Embryonic facial prominence (tissue), 1 donor: ENCODE measurements around the gene LAMTOR4.
"Not testable (repeated sequence)": the region's sequence is repeated elsewhere in the genome, so short reads cannot be mapped to it uniquely, and the experiment has no call there.

ENCODE experiments used
- DNase-seq: peaks from one replicate; pipeline ENCODE4 v3.0.0-alpha.2; 2016; ENCODE audit errors: extremely low spot score

Gene LAMTOR4

DNA sequence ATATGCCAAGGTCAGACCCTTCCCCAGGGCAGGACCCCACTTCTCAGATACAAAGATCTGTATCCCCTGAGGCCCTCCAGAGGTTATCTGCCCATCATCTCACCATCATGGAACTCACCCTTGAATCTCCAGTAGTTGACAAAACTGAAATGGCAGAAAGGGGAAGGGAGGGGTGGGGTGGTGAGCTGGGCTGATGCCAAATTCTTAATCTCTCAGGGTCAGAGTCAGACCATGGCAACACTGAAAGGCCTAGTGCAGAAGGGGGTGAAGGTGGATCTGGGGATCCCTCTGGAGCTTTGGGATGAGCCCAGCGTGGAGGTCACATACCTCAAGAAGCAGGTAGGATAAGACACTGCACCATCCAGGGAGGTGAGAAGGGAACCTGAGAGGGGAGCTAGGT lies 26.1 kb upstream of the LAMTOR4 start:
- no peak for DNase-seq

DNA sequence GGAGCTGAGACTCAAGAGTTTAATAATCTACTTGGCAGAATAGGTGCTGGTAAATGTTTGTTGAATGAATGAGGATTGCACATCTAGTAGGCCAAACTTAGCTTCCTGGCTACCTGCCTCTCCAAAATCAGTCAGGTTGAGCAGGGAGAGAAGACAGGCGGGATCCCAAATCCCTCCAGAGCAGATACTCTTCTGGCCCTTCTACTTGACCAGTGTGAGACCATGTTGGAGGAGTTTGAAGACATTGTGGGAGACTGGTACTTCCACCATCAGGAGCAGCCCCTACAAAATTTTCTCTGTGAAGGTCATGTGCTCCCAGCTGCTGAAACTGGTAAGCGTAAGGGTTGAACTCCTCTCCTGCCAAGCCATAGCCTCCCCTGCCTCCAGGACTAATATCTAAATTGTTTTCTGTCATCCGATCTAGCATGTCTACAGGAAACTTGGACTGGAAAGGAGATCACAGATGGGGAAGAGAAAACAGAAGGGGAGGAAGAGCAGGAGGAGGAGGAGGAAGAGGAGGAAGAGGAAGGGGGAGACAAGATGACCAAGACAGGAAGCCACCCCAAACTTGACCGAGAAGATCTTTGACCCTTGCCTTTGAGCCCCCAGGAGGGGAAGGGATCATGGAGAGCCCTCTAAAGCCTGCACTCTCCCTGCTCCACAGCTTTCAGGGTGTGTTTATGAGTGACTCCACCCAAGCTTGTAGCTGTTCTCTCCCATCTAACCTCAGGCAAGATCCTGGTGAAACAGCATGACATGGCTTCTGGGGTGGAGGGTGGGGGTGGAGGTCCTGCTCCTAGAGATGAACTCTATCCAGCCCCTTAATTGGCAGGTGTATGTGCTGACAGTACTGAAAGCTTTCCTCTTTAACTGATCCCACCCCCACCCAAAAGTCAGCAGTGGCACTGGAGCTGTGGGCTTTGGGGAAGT lies 24.2 kb upstream of the LAMTOR4 start:
- no peak for DNase-seq

DNA sequence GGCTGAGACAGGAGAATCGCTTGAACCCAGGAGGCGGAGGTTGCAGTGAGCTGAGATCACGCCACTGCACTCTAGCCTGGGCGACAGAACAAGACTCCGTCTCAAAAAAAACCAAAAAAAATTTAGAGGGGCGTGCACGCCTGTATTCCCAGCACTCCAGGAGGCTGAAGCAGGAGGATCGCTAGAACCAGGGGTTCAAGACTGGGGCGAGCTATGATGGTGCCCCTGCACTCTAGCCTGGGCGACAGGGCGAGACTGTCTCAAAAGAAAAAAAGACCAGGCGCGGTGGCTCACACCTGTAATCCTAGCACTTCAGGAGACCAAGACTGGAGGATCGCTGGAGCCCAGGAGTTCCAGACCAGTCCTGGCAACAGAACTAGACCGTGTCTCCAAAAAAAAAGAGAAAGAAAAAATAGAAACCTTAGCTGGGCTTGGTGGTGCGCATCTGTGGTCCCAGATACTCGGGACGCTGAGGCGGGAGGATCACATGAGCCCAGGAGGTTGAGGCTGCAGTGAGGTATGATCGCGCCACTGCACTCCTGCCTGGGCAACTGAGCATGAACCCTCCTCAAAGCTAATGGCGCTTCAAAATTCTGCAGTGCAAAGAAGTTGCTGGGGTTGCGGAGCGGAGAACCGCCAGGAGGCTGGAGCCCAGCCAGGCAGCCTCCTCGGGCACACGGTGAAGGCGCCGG lies 22.3 kb upstream of the LAMTOR4 start:
- no peak for DNase-seq

DNA sequence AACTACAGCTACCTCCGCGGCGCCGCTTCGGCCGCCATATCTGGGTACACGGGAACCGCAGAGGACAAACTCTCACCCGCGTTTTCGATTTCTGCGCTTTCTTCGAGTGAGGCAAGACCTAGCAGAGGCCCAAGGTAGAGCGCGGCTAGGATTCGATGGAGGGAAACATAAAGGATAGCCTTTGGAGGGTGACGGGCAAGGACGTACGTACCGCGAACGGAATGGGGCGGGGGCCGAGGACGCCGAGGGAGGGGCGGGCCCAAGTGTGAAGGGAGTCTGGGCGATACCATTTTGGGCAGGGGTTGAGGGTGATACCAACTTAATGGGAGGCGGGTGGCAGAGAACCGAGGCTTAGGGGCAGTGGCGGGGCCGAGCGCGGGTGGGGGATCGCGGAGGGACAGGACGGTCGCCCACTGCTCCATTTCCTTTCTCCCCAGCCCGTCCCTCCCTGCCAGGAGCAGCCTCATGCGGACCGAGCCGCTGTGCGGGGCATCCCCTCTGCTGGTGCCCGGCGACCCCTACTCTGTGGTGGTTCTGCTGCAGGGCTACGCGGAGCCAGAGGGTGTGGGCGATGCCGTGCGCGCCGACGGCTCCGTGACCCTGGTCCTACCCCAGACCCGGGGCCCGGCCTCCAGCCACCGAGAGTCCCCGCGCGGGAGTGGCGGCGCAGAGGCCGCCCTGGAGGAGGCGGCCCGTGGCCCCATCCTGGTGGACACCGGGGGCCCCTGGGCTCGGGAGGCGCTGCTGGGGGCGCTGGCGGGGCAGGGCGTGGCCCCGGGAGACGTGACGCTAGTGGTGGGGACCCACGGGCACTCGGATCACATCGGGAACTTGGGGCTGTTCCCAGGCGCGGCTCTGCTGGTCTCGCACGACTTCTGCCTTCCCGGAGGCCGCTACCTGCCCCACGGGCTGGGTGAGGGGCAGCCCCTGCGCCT lies 21.5 kb upstream of the LAMTOR4 start, which contains the start of gene MBLAC1:
Gene MBLAC1 (plus strand): TSS at position 37 of the 935 bp plus-strand sequence. CDS start 429 bp downstream, at position 466.
- DNase-seq, result peak; percentile 84

DNA sequence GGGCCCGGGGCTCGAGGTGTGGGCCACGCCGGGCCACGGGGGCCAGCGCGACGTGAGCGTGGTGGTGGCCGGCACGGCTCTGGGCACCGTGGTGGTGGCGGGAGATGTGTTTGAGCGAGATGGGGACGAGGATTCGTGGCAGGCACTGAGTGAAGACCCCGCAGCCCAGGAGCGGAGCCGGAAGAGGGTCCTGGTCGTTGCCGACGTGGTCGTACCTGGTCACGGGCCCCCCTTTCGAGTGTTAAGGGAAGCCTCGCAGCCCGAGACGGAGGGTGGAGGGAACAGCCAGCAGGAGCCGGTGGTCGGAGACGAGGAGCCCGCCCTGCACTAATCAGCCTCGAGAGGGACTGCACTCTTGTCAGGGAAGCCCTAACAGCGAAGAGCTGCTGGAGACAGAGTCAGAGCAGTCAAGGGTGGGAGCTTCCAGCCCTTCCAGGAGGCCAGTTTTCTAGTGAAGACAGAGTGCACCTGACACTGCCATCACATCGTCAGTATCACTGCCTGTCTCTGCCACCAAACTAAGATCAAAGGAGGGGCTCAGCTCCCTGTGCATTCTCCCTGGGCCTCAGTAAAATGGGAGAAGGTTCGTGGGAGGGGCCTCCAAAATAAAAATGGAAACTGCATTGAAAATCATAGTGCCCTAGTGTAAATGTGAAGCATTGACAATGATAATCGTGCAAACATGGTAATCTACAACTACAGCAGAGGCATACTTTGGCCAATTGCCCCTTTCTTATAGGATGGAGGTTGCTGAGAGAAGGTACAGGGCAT lies 20.7 kb upstream of the LAMTOR4 start:
- no peak for DNase-seq

DNA sequence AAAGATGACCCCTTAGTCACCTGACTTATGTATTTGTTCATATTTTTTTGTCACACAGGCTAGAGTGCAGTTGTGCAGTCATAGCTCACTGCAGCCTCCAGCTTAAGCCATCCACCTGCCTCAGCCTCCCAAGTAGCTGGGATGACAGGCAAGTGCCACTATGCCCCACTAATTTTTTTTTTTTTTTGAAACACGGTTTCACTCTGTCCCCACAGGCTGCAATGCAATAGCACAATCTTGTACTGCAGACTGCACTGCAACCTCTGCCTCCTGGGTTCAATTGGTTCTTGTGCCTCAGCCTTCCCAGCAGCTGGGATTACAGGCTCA lies 20.1 kb upstream of the LAMTOR4 start:
- DNase-seq, result no peak

DNA sequence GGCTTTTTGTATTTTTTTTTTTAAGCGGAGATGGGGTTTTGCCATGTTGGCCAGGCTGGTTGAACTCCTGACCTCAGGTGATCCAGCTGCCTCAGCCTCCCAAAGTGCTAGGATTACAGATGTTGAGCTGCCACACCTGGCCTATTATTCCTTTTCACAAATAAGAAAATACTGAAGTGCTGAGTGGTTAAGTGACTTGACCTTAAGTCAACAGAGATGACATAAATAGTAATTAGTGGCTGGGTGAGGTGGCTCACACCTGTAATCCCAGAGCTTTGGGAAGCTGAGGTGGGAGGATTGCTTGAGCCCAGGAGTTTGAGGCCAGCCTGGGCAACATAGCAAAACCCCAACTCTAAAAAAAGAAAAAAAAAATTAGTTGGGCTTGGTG lies 18.5 kb upstream of the LAMTOR4 start:
- DNase-seq, result not testable (repeated sequence)

DNA sequence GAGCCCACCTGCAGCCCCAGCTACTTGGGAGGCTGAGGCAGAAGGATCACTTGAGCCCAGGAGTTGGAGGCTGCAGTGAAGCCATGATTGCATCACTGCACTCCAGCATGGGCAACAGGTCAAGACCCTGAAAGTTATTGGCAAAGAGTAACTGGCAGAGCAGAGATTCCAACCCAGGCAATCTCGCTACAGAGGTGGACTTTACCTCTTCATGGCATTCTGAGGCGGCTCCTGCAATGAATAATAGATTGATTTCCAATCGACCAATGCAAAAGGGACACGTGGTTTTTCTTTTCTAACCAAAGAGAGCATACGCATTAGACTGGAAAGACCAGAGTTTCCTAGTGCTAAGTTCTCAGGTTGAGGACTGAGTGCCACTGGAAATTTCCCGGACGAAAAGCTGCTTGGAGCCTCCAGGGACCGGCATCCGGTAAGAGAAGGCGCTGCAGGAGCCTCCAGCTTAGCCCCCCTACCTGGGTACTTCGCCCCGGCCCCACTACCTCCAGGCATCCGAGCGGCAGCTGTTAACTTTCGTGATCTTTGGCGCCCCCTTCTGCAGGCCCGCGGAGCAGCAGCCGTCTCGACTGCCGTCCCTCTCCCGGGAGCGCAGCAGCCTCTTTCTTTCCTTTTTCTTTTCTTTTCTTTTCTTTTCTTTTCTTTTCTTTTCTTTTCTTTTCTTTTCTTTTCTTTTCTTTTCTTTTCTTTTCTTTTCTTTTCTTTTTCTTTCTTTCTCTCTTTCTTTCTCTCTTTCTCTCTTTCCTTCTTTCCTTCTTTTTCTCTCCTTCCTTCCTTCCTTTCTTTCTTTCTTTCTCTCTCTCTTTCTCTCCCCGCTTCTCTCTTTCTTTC lies 17.9 kb upstream of the LAMTOR4 start:
- DNase-seq, result no peak

DNA sequence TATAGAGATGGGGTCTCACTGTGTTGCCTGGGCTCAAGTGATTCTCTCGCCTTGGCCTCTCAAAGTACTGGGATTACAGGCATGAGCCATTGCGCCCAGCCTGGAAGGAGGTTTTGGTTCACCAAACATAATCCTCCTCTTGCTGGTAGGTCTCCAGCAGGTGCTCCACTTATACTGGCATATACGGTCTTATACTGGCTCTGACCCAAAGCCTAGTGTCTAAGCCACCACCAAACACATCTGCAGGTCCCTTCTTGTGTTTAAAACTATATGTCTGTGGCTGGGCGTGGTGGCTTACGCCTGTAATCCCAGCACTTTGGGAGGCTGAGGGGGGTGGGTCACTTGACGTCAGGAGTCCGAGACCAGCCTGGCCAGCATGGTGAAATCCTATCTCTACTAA lies 16.6 kb upstream of the LAMTOR4 start:
- DNase-seq, result no peak

DNA sequence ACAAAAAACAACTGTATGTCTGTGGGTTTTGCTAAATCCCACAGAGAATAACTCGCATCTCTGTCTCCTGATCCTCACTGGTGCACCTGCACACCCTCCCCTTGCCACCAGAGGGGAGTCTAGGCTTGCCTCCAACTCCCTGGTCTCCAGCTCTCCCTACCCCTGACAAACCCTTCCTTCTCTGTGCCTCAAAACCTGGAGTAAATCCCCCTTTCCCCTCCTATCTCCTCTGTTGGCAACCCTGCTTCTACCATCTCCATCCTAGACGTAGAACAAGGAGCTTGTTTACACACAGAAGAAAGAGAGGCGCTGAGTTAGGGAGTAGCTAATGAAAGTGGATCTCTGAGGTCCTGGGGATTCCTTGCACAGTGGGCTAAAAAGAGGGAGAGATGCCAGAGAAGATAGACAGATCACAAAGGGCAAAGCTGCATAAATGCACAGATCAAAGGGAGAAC lies 16.0 kb upstream of the LAMTOR4 start:
- no peak for DNase-seq

DNA sequence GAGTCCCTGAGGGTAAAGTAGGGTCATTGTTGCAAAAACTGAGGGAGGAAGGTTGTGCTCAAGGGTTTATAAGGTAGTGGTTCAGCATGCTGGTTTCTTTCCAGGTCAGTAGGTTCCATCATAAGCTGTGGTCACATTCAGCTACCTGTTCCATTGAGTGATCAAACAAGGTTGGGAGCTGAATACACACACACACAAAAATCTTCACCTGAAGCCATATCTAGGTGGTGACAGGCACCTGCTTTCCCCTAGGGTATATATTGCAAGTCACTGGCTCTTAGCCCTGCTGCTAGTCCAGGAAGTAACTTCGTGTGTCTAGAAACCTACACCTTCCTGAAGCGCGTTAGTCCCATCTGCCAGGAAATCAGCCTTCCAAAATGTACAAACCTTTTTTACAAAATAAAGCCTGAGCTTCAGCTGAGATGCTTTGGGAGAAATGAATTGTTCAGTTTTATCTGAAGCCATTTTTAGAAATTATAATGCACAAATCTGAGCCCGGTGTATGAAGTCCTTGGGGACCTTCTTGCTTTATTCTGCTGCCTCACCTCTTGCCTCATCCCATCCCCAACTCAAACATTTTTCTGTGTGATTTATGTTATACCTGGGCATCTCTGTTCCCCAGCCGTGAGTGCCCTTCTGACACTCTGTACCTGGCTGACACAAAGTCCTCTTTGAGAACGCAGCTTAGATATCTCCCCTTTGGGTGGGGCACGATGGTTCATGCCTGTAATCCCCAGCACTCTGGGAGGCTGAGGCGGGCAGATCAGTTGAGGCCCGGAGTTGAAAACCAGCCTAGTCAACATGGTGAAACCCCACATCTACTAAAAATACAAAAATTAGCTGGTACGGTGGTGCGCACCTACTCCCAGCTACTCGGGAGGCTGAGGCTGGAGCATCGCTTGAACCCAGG lies 10.6 kb upstream of the LAMTOR4 start:
- DNase-seq, result no peak

DNA sequence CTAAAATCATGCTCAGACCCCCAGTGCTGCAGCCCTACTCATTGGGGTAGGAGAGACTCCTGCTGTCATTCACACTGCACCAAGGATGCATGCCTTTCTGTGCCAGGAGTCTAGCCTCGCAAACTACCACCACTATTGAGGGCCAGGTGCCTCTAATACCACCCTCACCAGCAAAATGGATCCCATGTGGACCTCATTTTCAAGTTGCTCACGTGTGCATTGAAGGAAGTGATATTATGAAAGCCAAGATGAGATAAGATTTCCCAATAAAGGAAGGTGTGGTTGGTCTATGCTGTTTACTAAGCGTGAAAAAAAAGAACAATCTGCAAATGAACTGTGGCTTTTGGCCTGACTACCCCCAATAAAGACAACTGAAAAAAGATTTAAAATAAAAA lies 7.2 kb upstream of the LAMTOR4 start:
- DNase-seq, result no peak

DNA sequence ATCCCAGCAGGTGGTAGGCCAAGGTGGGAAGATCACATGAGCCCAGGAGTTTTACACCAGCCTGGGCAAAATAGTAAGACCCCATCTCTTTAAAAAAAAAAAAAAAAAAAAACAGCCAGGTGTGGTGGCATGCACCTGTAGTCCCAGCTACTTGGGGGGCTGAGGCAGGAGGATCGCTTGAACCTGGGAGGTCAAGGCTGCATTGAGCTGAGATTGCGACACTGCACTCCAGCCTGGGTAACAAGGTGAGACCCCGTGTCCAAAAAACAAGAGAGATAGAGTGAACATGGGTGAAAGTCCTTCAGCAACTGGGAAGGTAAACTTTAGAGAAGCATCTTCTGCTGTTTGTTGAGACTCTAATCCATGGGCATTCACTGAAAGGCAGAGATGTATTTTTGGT lies 6.3 kb upstream of the LAMTOR4 start:
- DNase-seq, result no peak

DNA sequence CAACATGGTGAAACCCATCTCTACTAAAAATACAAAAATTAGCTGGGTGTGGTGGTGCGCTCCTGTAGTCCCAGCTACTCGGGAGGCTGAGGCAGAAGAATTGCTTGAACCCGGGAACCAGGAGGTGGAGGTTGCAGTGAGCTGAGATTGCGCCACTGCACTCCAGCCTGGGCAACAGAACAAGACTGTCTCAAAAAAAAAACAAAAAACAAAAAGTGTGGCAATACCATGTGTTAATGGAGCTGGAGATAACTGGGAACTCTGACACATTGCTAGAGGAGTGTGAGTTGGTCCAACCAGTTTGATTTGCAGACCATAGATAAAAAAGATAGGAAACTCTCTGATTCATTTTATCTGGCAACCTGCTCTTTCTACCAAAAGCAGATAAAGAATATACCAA lies 2.4 kb upstream of the LAMTOR4 start:
- not testable (repeated sequence) for DNase-seq

DNA sequence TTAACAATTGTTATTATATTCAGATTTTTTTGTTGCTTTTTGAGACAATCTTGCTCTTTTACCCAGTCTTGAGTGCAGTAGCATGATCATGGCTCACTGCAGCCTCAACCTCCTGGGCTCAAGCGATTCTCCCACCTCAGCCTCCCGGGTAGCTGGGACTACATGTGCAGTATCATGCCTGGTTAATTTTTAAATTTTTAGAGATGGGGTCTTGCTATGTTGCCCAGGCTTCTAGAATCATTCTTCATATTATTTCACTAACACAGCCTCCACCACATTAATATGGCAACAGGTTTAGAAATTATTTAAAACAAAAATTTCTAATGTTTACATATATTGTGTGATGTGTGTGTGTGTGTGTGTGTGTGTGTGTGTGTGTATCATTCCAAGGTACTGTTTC lies 1.4 kb upstream of the LAMTOR4 start:
- DNase-seq, result no peak

DNA sequence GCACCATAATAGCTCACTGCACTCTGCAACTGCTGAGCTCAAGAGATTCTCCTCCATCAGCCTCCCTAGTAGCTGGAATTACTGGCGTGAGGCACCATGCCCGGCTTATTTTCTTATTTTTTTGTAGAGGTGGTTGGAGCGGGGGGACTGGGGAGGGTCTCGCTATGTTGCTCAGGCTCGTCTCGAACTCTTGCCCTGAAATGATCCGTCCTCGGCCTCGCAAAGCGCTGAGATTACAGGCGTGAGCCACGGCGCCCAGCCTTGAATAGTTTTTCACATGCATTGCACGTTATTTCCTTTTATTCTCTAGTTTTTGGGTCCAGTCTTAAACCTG lies 526 bp upstream of the LAMTOR4 start:
- no peak for DNase-seq

DNA sequence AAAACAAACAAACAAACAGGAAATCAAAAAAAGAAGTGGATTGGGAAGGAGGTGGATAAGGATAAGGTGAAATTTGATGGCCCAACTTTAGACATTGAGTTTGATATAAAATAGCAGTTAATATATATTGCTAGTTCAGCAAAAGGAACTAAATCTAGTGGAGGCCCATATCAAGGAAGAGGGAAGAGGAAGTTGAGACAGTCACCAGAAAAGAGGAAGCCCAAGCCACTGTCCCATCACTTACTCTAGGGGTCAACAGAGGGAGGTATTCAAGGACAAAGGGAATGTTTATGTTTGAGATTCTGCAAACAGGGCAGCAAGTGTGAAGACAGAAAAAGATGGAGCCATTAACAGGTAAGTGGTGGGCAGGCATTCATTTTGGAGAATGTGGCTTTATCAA lies 3.7 kb downstream of the LAMTOR4 start:
- no peak for DNase-seq

DNA sequence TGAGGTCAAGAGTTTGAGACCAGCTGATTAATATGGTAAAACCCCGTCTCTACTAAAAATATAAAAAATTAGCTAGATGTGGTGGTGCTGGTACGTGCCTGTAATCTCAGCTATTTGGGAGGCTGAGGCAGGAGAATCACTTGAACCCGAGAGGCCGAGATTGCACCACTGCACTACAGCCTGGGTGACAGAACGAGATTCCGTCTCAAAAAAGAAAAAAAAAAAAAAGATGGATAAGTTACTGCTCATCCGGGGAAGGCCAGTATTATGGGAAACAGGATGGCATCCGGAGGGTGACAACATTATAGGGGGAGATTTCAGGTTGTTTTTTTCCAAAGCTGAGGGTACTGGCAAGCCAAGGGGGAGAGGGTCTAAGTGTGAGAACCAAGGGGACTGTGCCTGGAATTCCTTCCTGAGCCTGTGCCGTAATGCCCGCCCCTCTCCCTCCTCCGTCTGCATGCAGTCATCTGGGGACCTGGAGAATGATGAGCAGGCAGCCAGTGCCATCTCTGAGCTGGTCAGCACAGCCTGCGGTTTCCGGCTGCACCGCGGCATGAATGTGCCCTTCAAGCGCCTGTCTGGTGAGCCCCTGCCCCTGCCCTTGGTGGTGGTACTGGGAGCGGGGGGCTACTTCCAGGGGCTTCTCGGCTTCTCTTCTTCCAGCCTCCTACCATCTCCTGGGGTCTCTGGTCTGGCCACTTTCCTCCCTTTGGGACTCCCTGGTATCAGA lies 4.4 kb downstream of the LAMTOR4 start:
- no peak for DNase-seq
